Vagina (tissue), 2 donors: ENCODE measurements around the gene TENT4A. TPM values are rescaled to one million over a fixed set of nuclear protein-coding genes. Genes with fewer than 3 reads are reported as not detected.

ENCODE experiments used
- DNase-seq, 2 donors: peaks; one replicate each; pipeline ENCODE4 v3.0.0-alpha.2; 2017; ENCODE audit errors: extremely low spot score in 2 of 2
- H3K27ac ChIP-seq: fragments of 200-600 bp; sonication (generic); one replicate; pipeline ENCODE4 v1.5.1; 2019
- H3K27me3 ChIP-seq: fragments of 200-600 bp; sonication (generic); one replicate; pipeline ENCODE4 v1.5.1; 2019
- H3K36me3 ChIP-seq, 2 donors: fragments of 200-600 bp; sonication (generic); one replicate each; pipeline ENCODE4 v1.5.1; 2017 to 2019
- H3K4me1 ChIP-seq: fragments of 200-600 bp; sonication (generic); one replicate; pipeline ENCODE4 v1.5.1; 2019
- H3K4me3 ChIP-seq, 2 donors: fragments of 200-600 bp; sonication (generic); 1 replicate in 1 of 2; 2 replicates in 1 of 2; pipeline ENCODE4 v1.5.1; 2016 to 2019
- H3K9me3 ChIP-seq: fragments of 200-600 bp; sonication (generic); one replicate; pipeline ENCODE4 v1.5.1; 2019
- POLR2A ChIP-seq, 2 donors: fragments of 450-650 bp; IDR thresholded peaks; one replicate each; pipeline ENCODE4 v1.6.1; 2017; ENCODE audit warnings: antibody characterized with exemption in 2 of 2, mild to moderate bottlenecking in 2 of 2, moderate library complexity in 2 of 2
- POLR2AphosphoS5 ChIP-seq, 2 donors: sonication (generic); formaldehyde crosslinking; IDR thresholded peaks; one replicate each; pipeline ENCODE4 v1.9.0; 2017; ENCODE audit warnings: antibody characterized with exemption in 2 of 2, mild to moderate bottlenecking in 2 of 2, low read depth in 1 of 2; ENCODE audit not compliant: insufficient read depth in 1 of 2
- intact Hi-C: fragments of 100-400 bp; cut with DNase I; formaldehyde crosslinking; loops from one replicate; pipeline ENCODE4 v1.15.1; 2023
- total RNA-seq: library from RNA; depleted of rRNA; stranded (reverse); fragments of >200 nt; gene quantifications from one replicate; pipeline ENCODE4 v1.2.3, GENCODE V29; 2016
- TF ChIP-seq, protein P1 (sequence below), 3 experiments: fragments of 450-650 bp in 2 of 3; fragments of 200-600 bp in 1 of 3; sonication (generic) in 1 of 3; IDR thresholded peaks; one replicate each; pipeline ENCODE4 v1.5.1; 2017 to 2019; ENCODE audit warnings: antibody characterized with exemption in 3 of 3, mild to moderate bottlenecking in 2 of 3, moderate library complexity in 2 of 3

Gene TENT4A
- total RNA-seq, 1 donor from 2014 or later = 38.1 TPM

GRCh38 chr5:6734781-6735180 lies 21.5 kb downstream of the TENT4A start:
- intact Hi-C loops = no loop called here
- no peaks in the 10 kb centered on the region for H3K27me3 ChIP-seq
- peaks cover 0 to 19% of the 10 kb centered on the region in 2 donors for H3K36me3 ChIP-seq
- TF ChIP-seq POLR2A (IDR thresholded peaks at IDR 0.05) (no peak), POLR2AphosphoS5 (IDR thresholded peaks at IDR 0.05; ENCODE audit: insufficient read depth in 1 of 2, low read depth in 1 of 2) (no peak)
- TF ChIP-seq, protein P1, sequence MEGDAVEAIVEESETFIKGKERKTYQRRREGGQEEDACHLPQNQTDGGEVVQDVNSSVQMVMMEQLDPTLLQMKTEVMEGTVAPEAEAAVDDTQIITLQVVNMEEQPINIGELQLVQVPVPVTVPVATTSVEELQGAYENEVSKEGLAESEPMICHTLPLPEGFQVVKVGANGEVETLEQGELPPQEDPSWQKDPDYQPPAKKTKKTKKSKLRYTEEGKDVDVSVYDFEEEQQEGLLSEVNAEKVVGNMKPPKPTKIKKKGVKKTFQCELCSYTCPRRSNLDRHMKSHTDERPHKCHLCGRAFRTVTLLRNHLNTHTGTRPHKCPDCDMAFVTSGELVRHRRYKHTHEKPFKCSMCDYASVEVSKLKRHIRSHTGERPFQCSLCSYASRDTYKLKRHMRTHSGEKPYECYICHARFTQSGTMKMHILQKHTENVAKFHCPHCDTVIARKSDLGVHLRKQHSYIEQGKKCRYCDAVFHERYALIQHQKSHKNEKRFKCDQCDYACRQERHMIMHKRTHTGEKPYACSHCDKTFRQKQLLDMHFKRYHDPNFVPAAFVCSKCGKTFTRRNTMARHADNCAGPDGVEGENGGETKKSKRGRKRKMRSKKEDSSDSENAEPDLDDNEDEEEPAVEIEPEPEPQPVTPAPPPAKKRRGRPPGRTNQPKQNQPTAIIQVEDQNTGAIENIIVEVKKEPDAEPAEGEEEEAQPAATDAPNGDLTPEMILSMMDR (IDR thresholded peaks at IDR 0.05) = no peak
- H3K9me3 ChIP-seq = no peaks in the 10 kb centered on the region
- no peak overlapping the region for H3K4me3 ChIP-seq
- H3K27ac ChIP-seq = no peak overlapping the region
- no peak for DNase-seq
- peaks cover 59% of the 10 kb centered on the region for H3K4me1 ChIP-seq

- no peak overlapping the region for H3K4me3 ChIP-seq
- no peak for TF ChIP-seq POLR2AphosphoS5 (IDR thresholded peaks at IDR 0.05; ENCODE audit: insufficient read depth in 1 of 2, low read depth in 1 of 2)
- TF ChIP-seq POLR2A (IDR thresholded peaks at IDR 0.05) = no peak
- TF ChIP-seq, protein P1 (IDR thresholded peaks at IDR 0.05) = no peak
- DNase-seq = no peak
- peaks cover 0 to 29% of the 10 kb centered on the region in 2 donors for H3K36me3 ChIP-seq
- intact Hi-C loops = no loop called here
- peaks cover 46% of the 10 kb centered on the region for H3K4me1 ChIP-seq
- no peaks in the 10 kb centered on the region for H3K9me3 ChIP-seq
- no peaks in the 10 kb centered on the region for H3K27me3 ChIP-seq
- no peak overlapping the region for H3K27ac ChIP-seq
These were observed 22.9 kb downstream of the TENT4A start for GRCh38 chr5:6736106-6736505.

GRCh38 chr5:6736524-6737042 lies 23.4 kb downstream of the TENT4A start:
- TF ChIP-seq, protein P1 (IDR thresholded peaks at IDR 0.05) = no peak
- TF ChIP-seq POLR2AphosphoS5 (IDR thresholded peaks at IDR 0.05; ENCODE audit: insufficient read depth in 1 of 2, low read depth in 1 of 2) (no peak), POLR2A (IDR thresholded peaks at IDR 0.05) (no peak)
- Histone ChIP-seq H3K4me3 (no peak overlapping the region), H3K4me1 (peaks cover 41% of the 10 kb centered on the region), H3K27ac (no peak overlapping the region), H3K9me3 (no peaks in the 10 kb centered on the region), H3K27me3 (no peaks in the 10 kb centered on the region), H3K36me3 (peaks cover 0 to 29% of the 10 kb centered on the region in 2 donors)
- intact Hi-C loops = no loop called here
- no peak for DNase-seq

DNA sequence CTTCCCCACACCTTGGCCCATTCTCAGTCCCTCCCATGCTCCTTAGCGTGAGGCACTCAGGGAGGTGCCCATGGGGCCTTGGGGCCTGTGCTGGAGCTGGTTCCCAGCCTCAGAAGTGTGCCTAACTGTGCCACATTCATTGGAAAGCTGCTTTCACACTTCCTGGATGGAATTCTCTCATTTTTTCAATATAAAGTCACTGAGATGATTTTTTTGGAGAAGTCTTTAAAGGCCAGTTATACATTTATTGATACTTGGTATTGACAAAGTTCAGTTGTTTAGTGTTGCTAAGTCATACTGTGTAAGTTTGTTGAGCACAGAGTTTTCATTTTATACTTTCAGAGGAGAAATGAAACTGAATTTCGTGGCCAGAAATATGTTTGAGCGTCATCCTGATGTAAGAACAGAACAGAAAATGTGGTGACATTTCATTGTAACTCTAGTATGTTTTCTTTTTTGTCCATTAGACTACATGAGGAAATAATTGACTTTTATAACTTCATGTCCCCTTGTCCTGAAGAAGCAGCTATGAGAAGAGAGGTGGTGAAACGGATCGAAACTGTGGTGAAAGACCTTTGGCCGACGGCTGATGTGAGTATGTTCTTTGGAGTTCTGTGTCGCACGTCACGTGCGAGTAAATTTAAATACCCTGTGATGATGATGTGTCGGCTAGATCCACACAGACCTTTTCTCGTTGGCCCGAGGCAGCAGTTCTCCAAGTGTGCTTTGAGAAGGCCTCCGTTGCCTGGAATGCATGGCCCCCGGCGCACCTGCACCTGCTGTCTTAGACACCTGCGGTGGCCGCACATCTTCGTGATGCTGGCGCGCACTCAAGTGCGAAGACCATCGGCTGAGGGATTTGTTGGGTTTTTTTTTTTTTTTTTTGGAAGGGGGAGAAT lies 24.1 kb downstream of the TENT4A start:
- no peak overlapping the region for H3K4me3 ChIP-seq
- no peaks in the 10 kb centered on the region for H3K9me3 ChIP-seq
- peaks cover 0 to 29% of the 10 kb centered on the region in 2 donors for H3K36me3 ChIP-seq
- no peaks in the 10 kb centered on the region for H3K27me3 ChIP-seq
- H3K4me1 ChIP-seq = peaks cover 34% of the 10 kb centered on the region
- no peak overlapping the region for H3K27ac ChIP-seq
- no peak for TF ChIP-seq POLR2A (IDR thresholded peaks at IDR 0.05)
- no peak for TF ChIP-seq POLR2AphosphoS5 (IDR thresholded peaks at IDR 0.05; ENCODE audit: insufficient read depth in 1 of 2, low read depth in 1 of 2)
- TF ChIP-seq, protein P1 (IDR thresholded peaks at IDR 0.05) = no peak
- no peak for DNase-seq
- intact Hi-C loops = no loop called here

DNA sequence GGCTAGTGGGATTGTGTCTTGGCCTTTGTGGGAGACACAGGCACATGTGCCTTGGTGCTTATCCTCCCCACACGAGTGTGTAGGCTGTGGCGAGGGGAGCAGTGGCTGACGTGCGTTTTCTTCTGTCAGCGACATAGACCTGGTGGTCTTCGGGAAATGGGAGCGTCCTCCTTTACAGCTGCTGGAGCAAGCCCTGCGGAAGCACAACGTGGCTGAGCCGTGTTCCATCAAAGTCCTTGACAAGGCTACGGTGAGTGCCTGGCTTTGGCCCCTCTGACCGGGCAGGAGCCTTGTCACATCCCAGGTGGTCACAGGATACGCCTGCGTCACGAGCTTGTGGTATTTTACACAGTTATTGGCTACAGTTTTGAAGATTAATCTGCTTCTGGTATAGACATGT lies 26.4 kb downstream of the TENT4A start:
- TF ChIP-seq POLR2AphosphoS5 (IDR thresholded peaks at IDR 0.05; ENCODE audit: insufficient read depth in 1 of 2, low read depth in 1 of 2) (no peak), POLR2A (IDR thresholded peaks at IDR 0.05) (no peak)
- TF ChIP-seq, protein P1 (IDR thresholded peaks at IDR 0.05) = no peak
- H3K4me1 ChIP-seq = peaks cover 11% of the 10 kb centered on the region
- peaks cover 0 to 43% of the 10 kb centered on the region in 2 donors for H3K36me3 ChIP-seq
- no peak overlapping the region for H3K27ac ChIP-seq
- no peak for DNase-seq
- no peaks in the 10 kb centered on the region for H3K27me3 ChIP-seq
- intact Hi-C loops = no loop called here
- no peak overlapping the region for H3K4me3 ChIP-seq
- H3K9me3 ChIP-seq = no peaks in the 10 kb centered on the region
